ENCODE measurements around the gene PRIMPOL.

PRIMPOL gene

DNA sequence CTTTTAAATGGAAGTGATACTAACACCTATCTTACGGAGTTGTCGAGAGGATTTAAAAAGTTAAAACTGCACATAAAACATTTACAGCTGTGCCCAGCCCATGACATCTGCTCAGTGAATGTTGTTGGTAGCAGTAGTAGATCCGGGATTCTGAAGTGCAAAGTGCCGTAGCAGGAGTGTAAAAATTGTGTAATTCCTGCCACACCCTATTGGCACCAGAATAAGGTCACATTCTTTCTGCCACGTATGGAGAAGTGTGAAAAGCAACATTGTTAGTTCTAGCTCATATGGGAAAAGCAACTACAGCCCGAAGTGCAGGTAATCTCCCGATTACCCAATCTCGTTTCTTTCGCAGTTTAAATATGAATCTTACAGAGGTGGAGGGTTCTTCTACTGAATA, 31.2 kb downstream of the PRIMPOL start:
- Histone ChIP-seq H3K36me3 (ENCODE audit: control insufficient read depth, insufficient read depth, low read length) (no peaks in the 10 kb centered on the region), H3K4me1 (ENCODE audit: control insufficient read depth, insufficient read depth, low read length, poor library complexity, severe bottlenecking) (no peaks in the 10 kb centered on the region), H3K27ac (ENCODE audit: insufficient read depth, low read length, poor library complexity, severe bottlenecking) (no peak overlapping the region), H3K4me3 (ENCODE audit: insufficient read depth, low read depth, low read length, poor library complexity, severe bottlenecking) (no peak overlapping the region), H3K9me3 (ENCODE audit: control insufficient read depth, low read length) (no peaks in the 10 kb centered on the region), H3K27me3 (replicated peaks; ENCODE audit: control insufficient read depth, insufficient read depth, low read length, poor library complexity, severe bottlenecking) (no peaks in the 10 kb centered on the region)
- DNase-seq: no peak

GRCh38 chr4:184681916-184682315, 32.4 kb downstream of the PRIMPOL start:
- DNase-seq: no peak
- no peaks in the 10 kb centered on the region for H3K36me3 ChIP-seq (ENCODE audit: control insufficient read depth, insufficient read depth, low read length)
- no peak overlapping the region for H3K4me3 ChIP-seq (ENCODE audit: insufficient read depth, low read depth, low read length, poor library complexity, severe bottlenecking)
- no peaks in the 10 kb centered on the region for H3K4me1 ChIP-seq (ENCODE audit: control insufficient read depth, insufficient read depth, low read length, poor library complexity, severe bottlenecking)
- H3K27ac ChIP-seq (ENCODE audit: insufficient read depth, low read length, poor library complexity, severe bottlenecking): no peak overlapping the region
- H3K27me3 ChIP-seq (replicated peaks; ENCODE audit: control insufficient read depth, insufficient read depth, low read length, poor library complexity, severe bottlenecking): no peaks in the 10 kb centered on the region
- H3K9me3 ChIP-seq (ENCODE audit: control insufficient read depth, low read length): no peaks in the 10 kb centered on the region

- Histone ChIP-seq H3K27ac (ENCODE audit: insufficient read depth, low read length, poor library complexity, severe bottlenecking) (no peak overlapping the region), H3K9me3 (ENCODE audit: control insufficient read depth, low read length) (no peaks in the 10 kb centered on the region), H3K4me3 (ENCODE audit: insufficient read depth, low read depth, low read length, poor library complexity, severe bottlenecking) (no peak overlapping the region), H3K27me3 (replicated peaks; ENCODE audit: control insufficient read depth, insufficient read depth, low read length, poor library complexity, severe bottlenecking) (no peaks in the 10 kb centered on the region), H3K4me1 (ENCODE audit: control insufficient read depth, insufficient read depth, low read length, poor library complexity, severe bottlenecking) (no peaks in the 10 kb centered on the region), H3K36me3 (ENCODE audit: control insufficient read depth, insufficient read depth, low read length) (no peaks in the 10 kb centered on the region)
- DNase-seq: no peak
These were observed 35.1 kb downstream of the PRIMPOL start for GRCh38 chr4:184684491-184685189.

DNA sequence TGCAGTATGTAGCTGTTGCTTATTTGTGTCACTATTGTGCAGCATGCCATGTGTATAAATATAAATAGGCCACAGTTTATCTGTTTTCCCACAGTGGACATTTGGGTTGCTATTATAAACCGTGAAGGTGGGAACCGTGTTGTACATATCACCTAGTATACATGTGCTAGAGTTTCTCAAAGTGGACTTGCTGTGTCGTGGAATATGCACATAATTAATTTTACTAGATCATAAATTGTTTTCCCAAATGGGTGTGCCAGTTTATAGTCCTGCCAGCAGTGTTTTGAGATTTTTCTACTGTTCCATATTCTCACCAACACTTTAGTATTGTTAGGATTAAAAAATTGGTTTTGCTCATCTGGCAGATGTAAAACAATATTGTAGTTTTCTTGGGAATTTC, 38.5 kb downstream of the PRIMPOL start:
- H3K4me3 ChIP-seq (ENCODE audit: insufficient read depth, low read depth, low read length, poor library complexity, severe bottlenecking): no peak overlapping the region
- DNase-seq: no peak
- H3K36me3 ChIP-seq (ENCODE audit: control insufficient read depth, insufficient read depth, low read length): no peaks in the 10 kb centered on the region
- no peak overlapping the region for H3K27ac ChIP-seq (ENCODE audit: insufficient read depth, low read length, poor library complexity, severe bottlenecking)
- H3K4me1 ChIP-seq (ENCODE audit: control insufficient read depth, insufficient read depth, low read length, poor library complexity, severe bottlenecking): no peaks in the 10 kb centered on the region
- no peaks in the 10 kb centered on the region for H3K27me3 ChIP-seq (replicated peaks; ENCODE audit: control insufficient read depth, insufficient read depth, low read length, poor library complexity, severe bottlenecking)
- no peaks in the 10 kb centered on the region for H3K9me3 ChIP-seq (ENCODE audit: control insufficient read depth, low read length)

DNA sequence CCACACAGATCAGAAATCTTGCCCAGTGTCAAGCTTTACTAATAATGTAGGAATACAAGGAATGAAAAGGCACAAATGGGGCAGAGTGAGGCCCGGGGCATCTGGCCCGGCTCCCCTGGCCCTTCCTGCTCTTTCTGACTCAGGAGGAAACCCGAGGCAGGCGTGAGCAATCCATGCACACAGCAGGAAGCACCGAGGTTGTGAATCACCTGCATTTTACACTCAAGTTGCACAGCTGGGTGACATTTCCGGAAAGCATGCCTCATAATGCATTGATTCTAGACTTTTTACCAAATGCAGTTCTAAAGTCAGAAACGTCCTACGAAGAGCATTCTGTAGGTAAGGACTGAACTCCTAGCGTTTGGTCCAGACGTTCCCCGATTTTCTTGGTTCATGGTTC, 38.9 kb downstream of the PRIMPOL start:
- H3K27ac ChIP-seq (ENCODE audit: insufficient read depth, low read length, poor library complexity, severe bottlenecking): no peak overlapping the region
- no peaks in the 10 kb centered on the region for H3K36me3 ChIP-seq (ENCODE audit: control insufficient read depth, insufficient read depth, low read length)
- DNase-seq: no peak
- no peak overlapping the region for H3K4me3 ChIP-seq (ENCODE audit: insufficient read depth, low read depth, low read length, poor library complexity, severe bottlenecking)
- H3K27me3 ChIP-seq (replicated peaks; ENCODE audit: control insufficient read depth, insufficient read depth, low read length, poor library complexity, severe bottlenecking): no peaks in the 10 kb centered on the region
- no peaks in the 10 kb centered on the region for H3K9me3 ChIP-seq (ENCODE audit: control insufficient read depth, low read length)
- no peaks in the 10 kb centered on the region for H3K4me1 ChIP-seq (ENCODE audit: control insufficient read depth, insufficient read depth, low read length, poor library complexity, severe bottlenecking)

DNA sequence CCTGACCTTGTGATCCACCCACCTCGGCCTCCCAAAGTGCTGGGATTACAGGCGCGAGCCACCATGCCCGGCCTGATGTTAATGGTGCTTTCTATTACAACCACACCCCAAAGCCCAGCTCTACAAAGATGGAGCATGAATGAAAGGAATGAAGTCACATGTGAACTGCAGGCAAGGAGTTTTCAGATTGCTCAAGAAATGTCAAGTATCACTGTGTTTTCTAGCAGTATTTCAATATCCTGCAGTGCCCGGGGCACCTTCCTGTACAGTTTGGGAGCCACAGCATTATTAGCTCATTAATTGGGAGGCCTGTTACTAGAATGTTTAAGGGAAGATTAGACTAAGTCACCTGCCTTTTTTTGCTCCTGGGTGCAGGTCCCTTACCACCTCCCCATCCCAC, 40.1 kb downstream of the PRIMPOL start:
- H3K27me3 ChIP-seq (replicated peaks; ENCODE audit: control insufficient read depth, insufficient read depth, low read length, poor library complexity, severe bottlenecking): no peaks in the 10 kb centered on the region
- no peak for DNase-seq
- no peaks in the 10 kb centered on the region for H3K9me3 ChIP-seq (ENCODE audit: control insufficient read depth, low read length)
- no peaks in the 10 kb centered on the region for H3K4me1 ChIP-seq (ENCODE audit: control insufficient read depth, insufficient read depth, low read length, poor library complexity, severe bottlenecking)
- peaks cover 8% of the 10 kb centered on the region for H3K36me3 ChIP-seq (ENCODE audit: control insufficient read depth, insufficient read depth, low read length)
- H3K27ac ChIP-seq (ENCODE audit: insufficient read depth, low read length, poor library complexity, severe bottlenecking): no peak overlapping the region
- H3K4me3 ChIP-seq (ENCODE audit: insufficient read depth, low read depth, low read length, poor library complexity, severe bottlenecking): no peak overlapping the region

DNA sequence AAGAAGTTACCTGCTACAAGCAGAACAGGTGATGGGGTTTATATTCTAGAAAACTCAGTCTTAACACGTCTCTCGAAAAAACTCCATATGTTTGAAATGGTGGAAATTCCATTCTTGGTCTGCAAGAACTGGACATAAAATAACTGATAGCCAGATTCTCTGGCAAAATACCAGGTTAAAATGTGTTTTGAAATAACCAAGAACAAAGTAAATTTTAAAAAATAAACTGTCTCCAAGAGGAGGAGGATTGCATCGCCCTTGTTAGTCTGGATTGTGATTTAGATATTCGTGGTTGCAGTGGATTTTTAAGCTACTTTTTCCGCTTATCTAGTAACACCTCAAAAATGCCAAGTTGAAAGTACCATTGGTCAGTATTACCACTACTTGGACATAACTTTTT, 43.5 kb downstream of the PRIMPOL start:
- Histone ChIP-seq H3K36me3 (ENCODE audit: control insufficient read depth, insufficient read depth, low read length) (peaks cover 9% of the 10 kb centered on the region), H3K27me3 (replicated peaks; ENCODE audit: control insufficient read depth, insufficient read depth, low read length, poor library complexity, severe bottlenecking) (no peaks in the 10 kb centered on the region), H3K9me3 (ENCODE audit: control insufficient read depth, low read length) (no peaks in the 10 kb centered on the region), H3K27ac (ENCODE audit: insufficient read depth, low read length, poor library complexity, severe bottlenecking) (no peak overlapping the region), H3K4me3 (ENCODE audit: insufficient read depth, low read depth, low read length, poor library complexity, severe bottlenecking) (no peak overlapping the region), H3K4me1 (ENCODE audit: control insufficient read depth, insufficient read depth, low read length, poor library complexity, severe bottlenecking) (no peaks in the 10 kb centered on the region)
- DNase-seq: no peak

GRCh38 chr4:184694412-184694956, 44.9 kb downstream of the PRIMPOL start:
- Histone ChIP-seq H3K4me1 (ENCODE audit: control insufficient read depth, insufficient read depth, low read length, poor library complexity, severe bottlenecking) (no peaks in the 10 kb centered on the region), H3K9me3 (ENCODE audit: control insufficient read depth, low read length) (no peaks in the 10 kb centered on the region), H3K4me3 (ENCODE audit: insufficient read depth, low read depth, low read length, poor library complexity, severe bottlenecking) (no peak overlapping the region), H3K27me3 (replicated peaks; ENCODE audit: control insufficient read depth, insufficient read depth, low read length, poor library complexity, severe bottlenecking) (no peaks in the 10 kb centered on the region), H3K36me3 (ENCODE audit: control insufficient read depth, insufficient read depth, low read length) (peaks cover 9% of the 10 kb centered on the region), H3K27ac (ENCODE audit: insufficient read depth, low read length, poor library complexity, severe bottlenecking) (no peak overlapping the region)
- DNase-seq: no peak

- no peak overlapping the region for H3K4me3 ChIP-seq (ENCODE audit: insufficient read depth, low read depth, low read length, poor library complexity, severe bottlenecking)
- H3K9me3 ChIP-seq (ENCODE audit: control insufficient read depth, low read length): no peaks in the 10 kb centered on the region
- peaks cover 9% of the 10 kb centered on the region for H3K36me3 ChIP-seq (ENCODE audit: control insufficient read depth, insufficient read depth, low read length)
- H3K27me3 ChIP-seq (replicated peaks; ENCODE audit: control insufficient read depth, insufficient read depth, low read length, poor library complexity, severe bottlenecking): no peaks in the 10 kb centered on the region
- DNase-seq: no peak
- H3K27ac ChIP-seq (ENCODE audit: insufficient read depth, low read length, poor library complexity, severe bottlenecking): no peak overlapping the region
- H3K4me1 ChIP-seq (ENCODE audit: control insufficient read depth, insufficient read depth, low read length, poor library complexity, severe bottlenecking): no peaks in the 10 kb centered on the region
These were observed 45.8 kb downstream of the PRIMPOL start for GRCh38 chr4:184695178-184695896.

GRCh38 chr4:184697956-184698355, 48.4 kb downstream of the PRIMPOL start:
- Histone ChIP-seq H3K9me3 (ENCODE audit: control insufficient read depth, low read length) (no peaks in the 10 kb centered on the region), H3K4me1 (ENCODE audit: control insufficient read depth, insufficient read depth, low read length, poor library complexity, severe bottlenecking) (no peaks in the 10 kb centered on the region), H3K27me3 (replicated peaks; ENCODE audit: control insufficient read depth, insufficient read depth, low read length, poor library complexity, severe bottlenecking) (no peaks in the 10 kb centered on the region), H3K4me3 (ENCODE audit: insufficient read depth, low read depth, low read length, poor library complexity, severe bottlenecking) (no peak overlapping the region), H3K36me3 (ENCODE audit: control insufficient read depth, insufficient read depth, low read length) (peaks cover 9% of the 10 kb centered on the region), H3K27ac (ENCODE audit: insufficient read depth, low read length, poor library complexity, severe bottlenecking) (no peak overlapping the region)
- no peak for DNase-seq
